ENCODE measurements around the gene TDRD9. TPM values are rescaled to one million over a fixed set of nuclear protein-coding genes. Genes with fewer than 3 reads are reported as not detected.

The TDRD9 gene
- total RNA-seq, 1 donor from 2014 or later = 2.7 TPM

DNA sequence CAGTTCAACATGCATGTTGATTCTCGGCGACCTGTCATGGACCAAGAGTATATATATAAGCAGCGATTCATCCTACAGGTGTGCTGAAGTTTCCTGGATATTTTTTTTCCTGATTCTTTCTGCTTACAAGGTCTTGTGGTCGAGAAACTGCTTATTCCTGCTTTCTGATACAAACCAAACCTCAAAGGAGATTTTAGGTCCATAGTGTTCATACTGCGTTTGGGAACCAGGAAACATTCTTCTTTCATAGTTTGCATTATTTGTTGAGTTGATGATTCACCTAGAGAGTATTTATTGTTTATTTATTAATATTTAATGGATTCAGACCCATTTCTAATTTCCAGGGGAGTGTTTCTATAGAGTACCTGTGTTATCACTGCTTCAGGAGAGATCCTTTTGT is 86.5 kb downstream of the TDRD9 start:
- DNase-seq (ENCODE audit: low read depth) = no peak
- TF ChIP-seq, protein P1, sequence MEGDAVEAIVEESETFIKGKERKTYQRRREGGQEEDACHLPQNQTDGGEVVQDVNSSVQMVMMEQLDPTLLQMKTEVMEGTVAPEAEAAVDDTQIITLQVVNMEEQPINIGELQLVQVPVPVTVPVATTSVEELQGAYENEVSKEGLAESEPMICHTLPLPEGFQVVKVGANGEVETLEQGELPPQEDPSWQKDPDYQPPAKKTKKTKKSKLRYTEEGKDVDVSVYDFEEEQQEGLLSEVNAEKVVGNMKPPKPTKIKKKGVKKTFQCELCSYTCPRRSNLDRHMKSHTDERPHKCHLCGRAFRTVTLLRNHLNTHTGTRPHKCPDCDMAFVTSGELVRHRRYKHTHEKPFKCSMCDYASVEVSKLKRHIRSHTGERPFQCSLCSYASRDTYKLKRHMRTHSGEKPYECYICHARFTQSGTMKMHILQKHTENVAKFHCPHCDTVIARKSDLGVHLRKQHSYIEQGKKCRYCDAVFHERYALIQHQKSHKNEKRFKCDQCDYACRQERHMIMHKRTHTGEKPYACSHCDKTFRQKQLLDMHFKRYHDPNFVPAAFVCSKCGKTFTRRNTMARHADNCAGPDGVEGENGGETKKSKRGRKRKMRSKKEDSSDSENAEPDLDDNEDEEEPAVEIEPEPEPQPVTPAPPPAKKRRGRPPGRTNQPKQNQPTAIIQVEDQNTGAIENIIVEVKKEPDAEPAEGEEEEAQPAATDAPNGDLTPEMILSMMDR (conservative IDR thresholded peaks at IDR 0.05; ENCODE audit: low read depth, low read length) = no peak
- H3K4me3 ChIP-seq (ENCODE audit: low read depth, low read length) = no peak overlapping the region

DNA sequence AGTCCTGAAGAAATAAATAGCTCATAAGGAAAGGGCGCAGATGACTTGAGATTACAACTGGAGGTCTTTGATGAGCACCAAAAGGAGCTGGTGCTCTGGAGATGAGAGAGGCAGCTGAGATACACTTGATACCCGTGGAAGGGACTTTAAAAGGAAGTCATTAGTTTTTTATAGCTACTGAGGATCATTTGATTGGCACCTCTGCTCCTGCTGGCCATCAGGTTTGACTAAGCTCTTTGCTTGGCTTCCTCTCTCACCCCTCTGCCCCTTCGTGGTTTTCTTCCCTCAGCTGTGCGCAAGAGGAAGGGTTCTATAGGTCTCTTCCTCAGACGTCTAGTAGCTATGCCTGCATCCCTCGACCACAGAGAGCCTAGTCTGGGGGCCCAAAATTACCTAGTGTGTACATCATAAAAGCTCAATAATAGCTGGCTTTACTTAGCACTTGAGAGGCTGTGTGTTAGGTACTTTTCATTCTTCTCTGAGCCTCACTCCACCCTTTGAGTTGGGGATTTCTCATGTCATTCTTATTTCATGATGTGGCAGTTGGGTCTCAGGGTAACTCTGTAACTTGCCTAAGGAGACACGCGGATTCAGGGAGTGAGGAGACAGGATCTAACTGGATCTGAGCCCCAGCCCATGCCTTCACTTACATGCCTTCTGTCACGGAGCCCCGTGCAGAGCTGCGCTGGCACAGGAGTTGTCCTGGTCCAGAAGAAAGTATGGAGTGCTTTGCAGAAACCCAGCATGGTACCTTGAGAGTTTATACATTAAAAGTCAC is 88.8 kb downstream of the TDRD9 start:
- no peak overlapping the region for H3K4me3 ChIP-seq (ENCODE audit: low read depth, low read length)
- TF ChIP-seq, protein P1 (conservative IDR thresholded peaks at IDR 0.05; ENCODE audit: low read depth, low read length) = no peak
- no peak for DNase-seq (ENCODE audit: low read depth)

DNA sequence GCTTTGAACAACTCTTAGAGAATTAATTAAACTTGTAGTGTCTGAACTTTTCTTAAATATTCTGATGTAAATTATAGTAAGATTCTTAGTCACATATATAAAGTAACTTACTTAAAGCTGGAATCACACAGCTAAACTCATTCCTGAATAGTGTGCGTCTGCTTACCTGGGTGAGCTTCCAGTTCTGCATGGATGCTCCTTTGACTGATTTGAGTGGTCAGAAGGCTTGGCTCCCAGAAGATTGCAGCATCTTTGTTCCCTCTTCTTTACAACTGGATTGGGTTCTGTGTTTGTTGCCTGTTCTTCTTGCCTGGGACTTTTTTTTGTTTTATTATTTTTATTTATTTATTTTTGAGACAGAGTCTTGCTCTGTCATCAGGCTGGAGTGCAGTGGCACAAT is 90.8 kb downstream of the TDRD9 start:
- DNase-seq (ENCODE audit: low read depth) = no peak
- TF ChIP-seq, protein P1 (conservative IDR thresholded peaks at IDR 0.05; ENCODE audit: low read depth, low read length) = no peak
- no peak overlapping the region for H3K4me3 ChIP-seq (ENCODE audit: low read depth, low read length)

DNA sequence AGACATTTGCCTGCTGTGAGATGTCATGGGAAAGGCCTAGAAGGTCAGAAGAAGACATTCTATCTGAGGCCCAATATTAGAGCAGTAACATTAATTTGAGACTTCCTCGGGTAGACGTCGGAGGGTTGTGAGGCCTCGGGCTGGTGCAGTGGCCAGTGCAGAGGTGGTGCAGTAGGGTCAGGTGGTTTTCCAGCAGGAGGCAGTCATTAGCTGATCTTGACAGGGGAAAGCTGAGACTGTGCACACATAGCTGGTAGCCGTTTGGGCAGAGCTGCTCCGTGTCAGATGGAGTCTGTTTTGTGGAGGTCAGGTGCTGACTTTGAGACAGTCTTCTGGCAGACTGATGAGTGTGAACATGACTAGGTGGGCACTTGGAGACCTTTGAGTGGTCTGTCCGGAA is 91.5 kb downstream of the TDRD9 start:
- TF ChIP-seq, protein P1 (conservative IDR thresholded peaks at IDR 0.05; ENCODE audit: low read depth, low read length) = peak; percentile 15
- no peak for DNase-seq (ENCODE audit: low read depth)
- H3K4me3 ChIP-seq (ENCODE audit: low read depth, low read length) = no peak overlapping the region

DNA sequence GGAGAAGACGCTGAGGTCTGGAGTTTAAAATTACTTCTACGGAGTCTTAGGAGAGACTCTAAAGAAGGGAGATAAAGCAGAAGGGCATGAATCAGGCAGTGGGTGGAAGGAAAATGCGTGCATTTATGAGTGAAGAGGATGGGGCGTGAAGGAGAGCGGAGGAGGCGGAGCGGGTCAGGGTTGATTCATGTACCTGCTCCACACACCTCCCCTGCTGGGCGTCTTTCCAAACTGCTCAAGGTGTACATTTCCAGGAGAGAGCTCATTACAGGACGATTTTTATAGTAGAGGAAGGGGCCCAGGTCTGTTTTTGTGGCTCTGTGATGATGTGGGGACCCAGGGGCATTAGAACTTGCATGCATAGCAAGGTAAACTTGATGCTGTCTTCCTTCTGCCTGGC is 92.2 kb downstream of the TDRD9 start:
- DNase-seq (ENCODE audit: low read depth) = no peak
- TF ChIP-seq, protein P1 (conservative IDR thresholded peaks at IDR 0.05; ENCODE audit: low read depth, low read length) = no peak
- H3K4me3 ChIP-seq (ENCODE audit: low read depth, low read length) = no peak overlapping the region

DNA sequence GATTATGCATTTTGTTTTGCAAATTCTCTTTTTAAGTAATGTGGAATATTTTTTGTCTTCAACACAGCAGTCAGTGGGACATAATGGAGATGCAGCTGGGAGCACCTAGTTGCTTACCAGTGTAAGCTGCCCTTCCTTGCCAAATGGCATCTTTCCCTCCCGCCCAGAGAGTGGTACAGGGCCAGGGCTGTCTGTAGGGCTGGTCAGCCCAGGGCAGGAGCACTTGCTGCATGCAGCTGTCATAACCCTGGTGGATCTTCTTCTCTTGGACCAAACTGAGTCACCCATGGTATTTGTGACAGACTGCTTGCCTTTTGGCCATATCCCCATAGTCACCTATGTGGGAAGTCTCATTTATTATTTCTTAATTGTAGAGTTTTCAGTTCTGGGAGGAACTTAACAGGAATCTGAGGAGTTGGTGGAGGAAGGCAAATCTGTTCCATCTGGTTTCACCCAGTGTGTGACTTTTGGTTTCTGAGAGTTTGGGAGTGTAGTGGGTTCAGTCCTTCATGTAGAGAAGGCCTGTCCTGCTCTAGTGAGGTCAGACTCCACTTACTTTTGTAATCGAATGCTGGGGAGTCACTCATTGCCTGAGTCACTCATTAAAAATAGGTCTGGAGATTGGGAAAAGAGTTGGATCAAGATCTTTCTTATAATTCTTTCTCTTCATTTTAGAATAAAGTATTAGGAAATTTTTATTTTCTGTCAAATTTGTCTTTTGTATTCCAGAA is 95.2 kb downstream of the TDRD9 start:
- H3K4me3 ChIP-seq (ENCODE audit: low read depth, low read length) = no peak overlapping the region
- no peak for DNase-seq (ENCODE audit: low read depth)
- TF ChIP-seq, protein P1 (conservative IDR thresholded peaks at IDR 0.05; ENCODE audit: low read depth, low read length) = no peak
